LNCaP clone FGC (cell line): ENCODE measurements around the gene SYF2.

Experiments used
- DNase-seq: peaks from one replicate; pipeline ENCODE4 v3.0.0-alpha.2; 2011; ENCODE audit warnings: low read depth
- H3K4me3 ChIP-seq: 2 replicates; pipeline ENCODE4 v1.5.1; 2011; ENCODE audit warnings: mild to moderate bottlenecking, low read depth, low read length, control low read depth
- TF ChIP-seq, protein P1 (sequence below): IDR thresholded peaks from 2 replicates; pipeline ENCODE4 v1.5.1; 2012; ENCODE audit warnings: mild to moderate bottlenecking; ENCODE audit not compliant: control insufficient read depth, insufficient read depth; ENCODE audit errors: extremely low read depth

Gene SYF2

DNA sequence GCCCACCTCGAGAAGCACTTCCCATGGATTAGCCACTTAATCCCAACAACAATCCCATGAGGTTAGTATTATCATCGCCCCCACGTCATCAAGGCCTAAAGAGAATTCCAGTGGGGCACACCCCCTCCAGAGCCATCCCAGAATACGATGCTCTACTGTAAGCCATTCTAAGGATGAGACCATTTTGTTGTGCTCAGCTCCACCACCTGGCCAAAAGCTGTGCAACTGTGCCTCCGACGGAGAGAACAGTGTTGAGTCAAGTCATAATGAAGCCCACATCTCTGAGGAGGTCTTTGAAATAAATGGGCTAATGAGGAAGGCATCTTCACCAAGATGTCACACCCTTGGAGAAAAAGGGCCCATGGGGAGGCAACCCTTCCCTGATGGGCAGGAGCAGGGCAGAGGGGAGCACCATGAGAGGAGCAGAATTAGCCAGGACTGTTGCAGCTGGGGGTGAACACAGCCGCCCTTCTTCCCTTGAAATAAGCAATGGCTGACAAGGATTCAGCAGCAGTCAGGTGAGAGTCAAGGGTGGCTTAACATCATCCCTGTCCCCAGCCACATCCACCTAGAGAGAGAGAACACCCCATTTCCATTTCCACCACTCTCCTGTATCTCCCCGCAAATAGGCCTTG lies 14.6 kb downstream of the SYF2 start:
- TF ChIP-seq, protein P1, sequence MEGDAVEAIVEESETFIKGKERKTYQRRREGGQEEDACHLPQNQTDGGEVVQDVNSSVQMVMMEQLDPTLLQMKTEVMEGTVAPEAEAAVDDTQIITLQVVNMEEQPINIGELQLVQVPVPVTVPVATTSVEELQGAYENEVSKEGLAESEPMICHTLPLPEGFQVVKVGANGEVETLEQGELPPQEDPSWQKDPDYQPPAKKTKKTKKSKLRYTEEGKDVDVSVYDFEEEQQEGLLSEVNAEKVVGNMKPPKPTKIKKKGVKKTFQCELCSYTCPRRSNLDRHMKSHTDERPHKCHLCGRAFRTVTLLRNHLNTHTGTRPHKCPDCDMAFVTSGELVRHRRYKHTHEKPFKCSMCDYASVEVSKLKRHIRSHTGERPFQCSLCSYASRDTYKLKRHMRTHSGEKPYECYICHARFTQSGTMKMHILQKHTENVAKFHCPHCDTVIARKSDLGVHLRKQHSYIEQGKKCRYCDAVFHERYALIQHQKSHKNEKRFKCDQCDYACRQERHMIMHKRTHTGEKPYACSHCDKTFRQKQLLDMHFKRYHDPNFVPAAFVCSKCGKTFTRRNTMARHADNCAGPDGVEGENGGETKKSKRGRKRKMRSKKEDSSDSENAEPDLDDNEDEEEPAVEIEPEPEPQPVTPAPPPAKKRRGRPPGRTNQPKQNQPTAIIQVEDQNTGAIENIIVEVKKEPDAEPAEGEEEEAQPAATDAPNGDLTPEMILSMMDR: no peak
- DNase-seq: no peak
- no peak overlapping the region for H3K4me3 ChIP-seq

DNA sequence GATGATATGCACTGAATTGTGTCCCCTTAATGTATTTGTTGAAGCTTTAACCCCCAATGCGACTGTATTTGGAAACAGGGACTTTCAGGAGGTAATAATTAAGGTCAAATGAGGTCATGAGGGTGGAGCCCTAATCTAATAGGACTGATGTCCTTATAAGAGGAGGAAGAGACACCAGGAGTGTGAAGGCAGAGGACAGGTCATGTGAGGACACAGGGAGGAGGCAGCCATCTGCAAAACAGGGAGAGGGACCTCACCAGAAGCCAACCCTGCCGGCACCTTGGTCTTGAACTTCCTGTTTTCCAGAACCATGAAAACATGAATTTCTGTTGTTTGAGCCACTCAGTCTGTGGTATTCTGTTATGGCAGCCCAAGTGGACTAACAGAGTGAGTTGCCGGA lies 15.3 kb downstream of the SYF2 start:
- DNase-seq: no peak
- H3K4me3 ChIP-seq: no peak overlapping the region
- TF ChIP-seq, protein P1: no peak

DNA sequence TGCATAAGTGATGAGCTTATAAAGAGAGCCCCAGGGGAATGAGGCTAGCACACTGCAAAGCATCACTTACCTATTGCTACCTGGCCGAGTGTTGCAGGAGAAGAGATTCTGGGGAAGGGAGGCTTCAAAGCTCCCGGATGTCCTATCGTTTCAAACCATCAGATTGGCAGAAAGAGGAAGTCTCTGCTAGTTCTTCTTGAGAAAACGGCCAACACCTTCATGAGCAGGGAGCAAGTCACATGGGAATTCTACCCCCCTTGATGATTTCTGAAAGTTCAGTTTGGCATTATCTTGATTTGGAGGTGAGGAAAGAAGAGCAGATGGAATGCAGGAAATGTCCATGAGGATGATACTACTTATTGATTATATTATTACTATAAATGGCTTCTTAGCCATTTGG lies 16.2 kb downstream of the SYF2 start:
- DNase-seq: no peak
- TF ChIP-seq, protein P1: no peak
- no peak overlapping the region for H3K4me3 ChIP-seq

DNA sequence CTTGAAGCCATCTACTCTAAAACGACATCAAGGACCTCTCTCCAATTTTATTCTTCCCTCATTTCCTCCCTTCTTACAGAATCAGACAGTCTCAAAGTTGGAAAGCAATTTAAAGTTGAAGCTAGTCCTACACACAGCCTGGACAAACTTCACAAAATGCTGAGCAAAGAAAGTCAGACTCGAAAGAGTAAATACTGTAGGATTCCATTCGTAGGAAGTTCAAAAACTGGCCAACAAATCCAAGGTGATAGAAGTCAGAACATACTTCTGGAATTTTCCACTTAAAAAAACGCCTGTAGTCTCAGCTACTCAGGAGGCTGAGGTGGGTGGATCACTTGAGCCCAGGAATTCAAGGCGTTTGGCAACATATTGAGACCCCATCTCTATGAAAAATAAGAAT lies 19.6 kb downstream of the SYF2 start:
- no peak for DNase-seq
- no peak overlapping the region for H3K4me3 ChIP-seq
- TF ChIP-seq, protein P1: no peak

DNA sequence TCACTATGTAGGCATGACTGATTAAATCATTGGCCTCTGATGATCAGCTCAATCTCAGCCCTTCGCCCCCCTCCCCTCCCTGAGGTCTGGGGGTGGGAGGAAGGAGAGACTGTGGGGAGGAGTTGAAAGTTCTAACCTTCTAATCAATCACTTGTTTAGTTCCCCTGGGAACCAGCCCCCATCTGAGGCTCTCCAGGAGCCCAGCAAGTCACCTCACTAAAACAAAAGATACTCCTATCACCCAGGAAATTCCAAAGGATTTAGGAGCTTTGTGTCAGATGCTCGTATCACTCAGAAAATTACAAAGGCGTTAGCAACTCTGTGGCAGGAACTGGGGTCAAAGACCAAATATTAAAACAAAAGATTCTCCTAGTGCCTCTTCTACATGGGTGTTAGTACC lies 21.6 kb downstream of the SYF2 start:
- H3K4me3 ChIP-seq: no peak overlapping the region
- TF ChIP-seq, protein P1: no peak
- no peak for DNase-seq

DNA sequence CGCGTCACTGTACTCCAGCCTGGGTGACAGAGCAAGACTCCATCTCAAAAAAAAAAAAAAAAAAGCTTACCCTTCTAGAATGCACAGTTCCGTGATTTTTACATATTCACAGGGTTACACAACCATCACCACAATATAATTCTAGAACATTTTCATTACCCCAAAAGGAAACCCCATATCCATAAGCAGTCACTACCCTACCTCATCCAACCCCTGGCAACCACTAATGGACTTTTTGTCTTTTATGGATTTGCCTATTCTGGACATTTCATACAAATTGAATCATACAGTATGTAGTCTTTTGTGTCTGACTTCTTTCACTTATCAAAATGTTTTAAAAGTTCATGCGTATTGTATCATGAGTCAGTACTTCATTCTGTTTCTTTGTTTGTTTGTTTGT lies 22.8 kb downstream of the SYF2 start:
- no peak overlapping the region for H3K4me3 ChIP-seq
- TF ChIP-seq, protein P1: no peak
- DNase-seq: no peak

DNA sequence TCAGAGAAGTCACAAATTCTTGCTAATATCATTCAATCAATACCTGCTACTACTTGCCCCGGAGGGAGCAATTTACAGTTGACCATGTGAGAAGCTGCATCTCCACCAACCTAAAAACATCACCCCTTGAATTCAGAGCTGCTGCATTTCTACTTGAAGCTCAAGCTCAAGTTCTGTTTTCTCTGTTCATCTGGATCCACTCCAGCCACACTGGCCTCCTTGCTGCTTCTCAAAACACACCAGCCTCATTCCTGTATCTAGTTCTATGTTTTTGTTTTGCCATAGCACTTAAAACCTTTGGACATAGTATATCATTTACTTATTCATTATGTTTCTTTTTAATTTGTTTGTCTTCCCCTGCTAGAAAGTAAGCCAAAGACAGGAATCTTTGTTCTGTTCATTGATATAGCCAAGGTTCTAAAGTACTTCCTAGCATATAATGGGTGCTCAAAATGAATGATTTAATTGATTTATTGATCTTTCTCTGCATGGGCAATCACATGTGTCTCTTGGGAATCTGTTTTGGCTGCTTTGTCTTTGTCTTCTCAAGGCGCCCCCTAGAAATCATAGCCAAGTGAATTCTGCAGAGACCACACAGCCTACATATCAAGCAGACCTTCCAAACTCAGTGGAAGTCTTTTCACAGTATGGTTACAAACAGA lies 23.6 kb downstream of the SYF2 start:
- TF ChIP-seq, protein P1: no peak
- no peak for DNase-seq
- no peak overlapping the region for H3K4me3 ChIP-seq
